T-helper 2 cell treated with Interferon-gamma antibody and Interleukin-4, amounts not matched to agents 5 μg/mL and 100 μg/mL, for 36 hours (primary cell): ENCODE data around the gene SMYD5.
"Not testable (repeated sequence)": the region's sequence is repeated elsewhere in the genome, so short reads cannot be mapped to it uniquely, and the experiment has no call there.

ENCODE experiments used
- DNase-seq: peaks from one replicate; pipeline ENCODE4 v3.0.0; 2021; ENCODE audit warnings: low spot score
- H3K27ac Mint-ChIP-seq: one replicate; pipeline ENCODE4 v1.8.0; 2021; ENCODE audit warnings: mild to moderate bottlenecking, mixed read lengths
- H3K27me3 Mint-ChIP-seq: one replicate; pipeline ENCODE4 v1.8.0; 2021; ENCODE audit warnings: low read depth, mixed read lengths
- H3K36me3 Mint-ChIP-seq: one replicate; pipeline ENCODE4 v1.8.0; 2021; ENCODE audit warnings: low read depth, mixed read lengths
- H3K4me1 Mint-ChIP-seq: one replicate; pipeline ENCODE4 v1.8.0; 2021; ENCODE audit warnings: low read depth, mixed read lengths
- H3K4me3 Mint-ChIP-seq: one replicate; pipeline ENCODE4 v1.8.0; 2022; ENCODE audit warnings: mild to moderate bottlenecking, moderate library complexity, mixed read lengths
- H3K9me3 Mint-ChIP-seq: one replicate; pipeline ENCODE4 v1.8.0; 2021; ENCODE audit warnings: mixed read lengths

The SMYD5 gene

DNA sequence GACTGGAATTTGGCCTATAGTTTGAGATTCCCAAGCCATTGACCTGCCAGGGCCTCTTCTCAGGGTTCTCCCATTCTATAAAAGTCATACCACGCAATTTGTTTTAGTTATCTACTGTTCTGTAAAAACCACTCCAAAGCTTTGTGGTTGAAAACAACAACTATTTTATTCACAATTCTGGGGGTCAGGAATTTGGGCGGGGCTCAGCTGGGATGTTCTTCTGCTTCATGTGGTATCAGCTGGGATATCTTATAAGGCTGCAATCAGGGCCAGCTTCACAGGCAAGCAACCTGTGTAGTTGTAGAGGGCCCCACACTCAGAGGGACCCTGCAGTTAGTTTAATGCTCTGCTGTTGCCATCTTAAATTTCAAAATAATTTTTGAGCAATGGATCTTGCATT lies 28.1 kb upstream of the SMYD5 start:
- no peak for DNase-seq
- no peaks in the 10 kb centered on the region for H3K36me3 Mint-ChIP-seq
- no peak overlapping the region for H3K4me3 Mint-ChIP-seq
- H3K4me1 Mint-ChIP-seq, result peaks cover 3% of the 10 kb centered on the region
- H3K9me3 Mint-ChIP-seq, result no peaks in the 10 kb centered on the region
- peaks cover 28% of the 10 kb centered on the region for H3K27me3 Mint-ChIP-seq
- no peak overlapping the region for H3K27ac Mint-ChIP-seq

DNA sequence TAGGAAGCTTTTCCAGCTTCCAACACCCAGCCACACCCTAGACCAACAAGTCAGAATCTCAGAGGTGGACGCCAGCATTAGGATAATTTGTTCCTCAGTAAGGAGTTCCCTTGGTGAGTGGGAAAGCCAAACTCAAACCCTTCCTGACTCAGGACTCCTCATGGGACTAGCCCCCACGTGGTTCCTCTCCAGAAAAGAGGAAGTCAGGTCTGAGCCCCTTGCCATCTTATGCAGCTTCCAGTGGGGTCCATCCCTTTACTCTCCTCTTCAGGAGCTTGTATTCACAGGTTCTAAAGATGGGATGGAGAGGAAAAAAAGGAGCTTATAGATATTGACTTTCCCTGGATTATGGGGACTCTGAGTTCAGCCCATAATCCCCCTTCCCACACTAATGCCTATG lies 26.5 kb upstream of the SMYD5 start:
- Mint-ChIP-seq H3K27me3 (peaks cover 24% of the 10 kb centered on the region), H3K9me3 (no peaks in the 10 kb centered on the region), H3K4me1 (no peaks in the 10 kb centered on the region), H3K36me3 (no peaks in the 10 kb centered on the region), H3K27ac (no peak overlapping the region), H3K4me3 (no peak overlapping the region)
- DNase-seq, result no peak

DNA sequence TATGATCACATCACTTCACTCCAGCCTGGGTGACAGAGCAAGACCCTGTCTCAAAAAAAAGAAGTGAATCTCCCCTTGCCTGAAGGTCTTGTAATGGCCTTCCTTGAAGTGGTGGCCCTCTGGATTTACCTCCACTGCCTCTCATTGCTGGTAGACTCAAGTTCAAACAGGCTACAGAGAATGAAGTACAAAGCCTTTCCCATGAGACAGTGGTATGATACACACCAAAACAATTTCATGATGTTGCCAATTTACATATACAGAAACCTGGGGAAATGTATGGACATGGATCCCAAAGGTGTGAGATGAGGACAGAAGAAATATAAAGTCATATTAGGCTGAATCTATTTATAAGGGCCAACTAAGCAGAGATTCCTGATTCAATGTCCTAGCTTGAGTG lies 16.5 kb upstream of the SMYD5 start:
- no peaks in the 10 kb centered on the region for H3K9me3 Mint-ChIP-seq
- H3K27ac Mint-ChIP-seq, result no peak overlapping the region
- H3K27me3 Mint-ChIP-seq, result peaks cover 37% of the 10 kb centered on the region
- no peak for DNase-seq
- no peak overlapping the region for H3K4me3 Mint-ChIP-seq
- no peaks in the 10 kb centered on the region for H3K4me1 Mint-ChIP-seq
- H3K36me3 Mint-ChIP-seq, result no peaks in the 10 kb centered on the region

- H3K36me3 Mint-ChIP-seq, H3K4me1 Mint-ChIP-seq: not testable (repeated sequence)
- H3K27me3 Mint-ChIP-seq, result peaks cover 52% of the 10 kb centered on the region
Measured at GRCh38 chr2:73200281-73200680, 13.8 kb upstream of the SMYD5 start.

DNA sequence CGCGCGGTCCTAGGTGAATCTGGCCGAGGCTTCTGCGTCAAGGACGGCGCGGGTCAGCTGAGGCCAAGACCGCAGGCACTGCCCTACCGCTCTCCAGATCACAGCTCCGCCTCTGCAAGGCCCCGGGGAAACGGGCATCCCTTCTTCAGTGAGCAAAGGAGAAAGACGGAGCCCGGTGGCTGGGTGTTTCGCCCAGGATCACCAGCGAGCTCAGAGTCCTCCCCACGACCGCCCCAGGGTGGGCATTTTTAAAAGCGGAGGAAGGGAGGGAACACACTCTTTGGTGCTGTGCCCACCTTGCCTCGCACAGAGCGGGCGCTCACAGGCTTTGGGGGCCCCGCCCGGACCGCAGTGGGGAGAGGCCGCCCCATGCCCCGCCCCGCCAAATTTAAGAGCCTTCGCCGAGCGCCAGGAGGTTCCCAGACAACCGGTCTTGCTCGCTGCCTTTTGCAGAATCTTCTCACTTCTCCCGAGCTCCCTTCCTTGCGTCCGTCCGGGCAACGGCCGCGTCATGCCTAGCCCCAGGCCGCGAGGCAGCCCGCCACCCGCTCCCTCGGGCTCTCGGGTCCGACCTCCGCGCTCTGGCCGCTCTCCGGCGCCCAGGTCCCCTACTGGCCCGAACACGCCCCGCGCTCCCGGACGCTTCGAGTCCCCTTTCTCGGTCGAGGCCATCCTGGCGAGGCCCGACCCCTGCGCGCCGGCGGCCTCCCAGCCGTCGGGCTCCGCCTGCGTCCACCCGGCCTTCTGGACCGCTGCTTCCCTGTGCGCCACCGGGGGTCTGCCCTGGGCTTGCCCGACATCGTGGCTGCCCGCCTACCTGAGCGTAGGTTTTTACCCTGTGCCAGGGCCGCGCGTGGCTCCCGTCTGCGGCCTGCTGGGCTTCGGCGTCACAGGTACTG lies 11.6 kb upstream of the SMYD5 start, which contains the start of gene NOTO:
TSS of gene NOTO (plus strand) at position 419 of the 899 bp plus-strand sequence. CDS start at position 512, 93 bp downstream.
- Mint-ChIP-seq H3K4me3 (peak within 1 kb of the TSS; percentile 53), H3K36me3 (no peaks in the 10 kb centered on the region), H3K27me3 (peaks cover 54% of the 10 kb centered on the region), H3K4me1 (no peaks in the 10 kb centered on the region), H3K9me3 (no peaks in the 10 kb centered on the region), H3K27ac (no peak within 1 kb of the TSS)
- no peak for DNase-seq

More at GRCh38 chr2:73200281-73200680, 13.8 kb upstream of the SMYD5 start:
- not testable (repeated sequence) for H3K4me3 Mint-ChIP-seq, H3K9me3 Mint-ChIP-seq, DNase-seq, H3K27ac Mint-ChIP-seq

DNA sequence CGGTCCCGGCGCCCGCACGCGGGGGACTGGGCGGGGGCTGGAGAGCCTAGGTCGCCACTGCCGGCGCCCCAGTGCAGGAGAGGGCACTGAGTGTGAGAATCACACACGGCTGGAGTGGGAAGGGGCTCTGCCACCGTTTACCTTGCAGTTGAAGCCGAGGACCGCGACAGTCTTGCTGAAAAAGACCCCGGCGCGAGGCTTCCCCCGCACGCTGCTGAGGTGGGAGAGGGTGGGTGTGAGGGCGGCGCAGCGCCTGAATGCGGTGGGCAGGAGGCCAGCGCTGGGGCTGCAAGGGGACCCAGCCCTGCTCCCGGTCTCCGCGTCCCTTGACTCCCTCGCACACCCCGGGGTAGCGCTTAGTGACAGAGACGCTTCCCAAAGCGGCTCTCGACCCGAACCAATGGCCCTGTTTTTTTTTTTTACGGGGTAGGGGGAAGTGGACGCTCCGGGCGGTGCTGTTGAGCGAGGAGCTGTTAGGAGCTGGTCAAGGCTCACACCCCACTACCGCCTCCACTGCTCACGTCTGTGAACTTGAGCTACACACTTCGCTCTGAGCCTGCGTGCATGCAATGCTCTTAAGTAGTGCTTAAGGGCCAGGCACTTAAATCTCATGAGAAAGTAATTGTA lies 10.9 kb upstream of the SMYD5 start:
- H3K36me3 Mint-ChIP-seq, result no peaks in the 10 kb centered on the region
- H3K27ac Mint-ChIP-seq, result no peak overlapping the region
- H3K9me3 Mint-ChIP-seq, result no peaks in the 10 kb centered on the region
- no peaks in the 10 kb centered on the region for H3K4me1 Mint-ChIP-seq
- H3K27me3 Mint-ChIP-seq, result peaks cover 54% of the 10 kb centered on the region
- no peak overlapping the region for H3K4me3 Mint-ChIP-seq
- DNase-seq, result no peak

DNA sequence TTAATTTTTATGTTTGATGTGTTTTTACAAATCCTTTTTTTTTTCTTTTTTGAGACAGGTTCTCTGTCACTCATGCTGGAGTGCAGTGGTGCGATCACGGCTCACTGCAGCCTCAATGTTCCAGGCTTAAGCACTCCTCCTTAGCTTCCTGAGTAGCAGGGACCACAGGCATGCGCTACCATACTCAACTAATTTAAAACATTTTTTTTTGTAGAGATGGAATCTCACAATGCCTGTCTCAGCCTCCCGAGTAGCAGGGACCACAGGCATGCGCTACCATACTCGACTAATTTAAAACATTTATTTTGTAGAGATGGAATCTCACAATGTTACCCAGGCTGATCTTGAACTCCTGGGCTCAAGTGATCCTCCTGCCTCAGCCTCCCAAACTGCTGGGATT lies 8.4 kb upstream of the SMYD5 start:
- Mint-ChIP-seq H3K36me3 (no peaks in the 10 kb centered on the region), H3K4me1 (no peaks in the 10 kb centered on the region), H3K9me3 (no peaks in the 10 kb centered on the region), H3K27me3 (peaks cover 49% of the 10 kb centered on the region), H3K27ac (no peak overlapping the region), H3K4me3 (no peak overlapping the region)
- DNase-seq, result no peak

DNA sequence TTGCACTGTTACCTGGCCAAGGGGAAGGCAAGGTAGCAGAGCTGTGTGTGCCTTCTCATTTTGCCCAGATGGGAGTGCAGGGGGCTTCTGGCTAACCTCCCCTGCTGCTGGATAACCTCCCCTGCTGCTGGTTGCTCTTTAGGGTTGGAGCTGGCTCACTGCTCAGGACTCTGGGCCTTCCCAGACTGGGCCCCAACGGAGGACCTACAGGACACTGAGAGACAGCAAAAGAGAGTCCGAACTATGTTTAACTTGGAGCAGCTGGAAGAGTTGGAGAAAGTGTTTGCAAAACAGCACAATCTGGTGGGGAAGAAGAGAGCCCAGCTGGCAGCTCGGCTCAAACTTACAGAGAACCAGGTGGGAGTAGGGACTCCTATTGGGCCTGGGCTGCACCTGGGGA lies 5.8 kb upstream of the SMYD5 start:
- Mint-ChIP-seq H3K27me3 (peaks cover 37% of the 10 kb centered on the region), H3K27ac (no peak overlapping the region), H3K9me3 (no peaks in the 10 kb centered on the region), H3K4me1 (peaks cover 6% of the 10 kb centered on the region), H3K36me3 (no peaks in the 10 kb centered on the region), H3K4me3 (no peak overlapping the region)
- no peak for DNase-seq

DNA sequence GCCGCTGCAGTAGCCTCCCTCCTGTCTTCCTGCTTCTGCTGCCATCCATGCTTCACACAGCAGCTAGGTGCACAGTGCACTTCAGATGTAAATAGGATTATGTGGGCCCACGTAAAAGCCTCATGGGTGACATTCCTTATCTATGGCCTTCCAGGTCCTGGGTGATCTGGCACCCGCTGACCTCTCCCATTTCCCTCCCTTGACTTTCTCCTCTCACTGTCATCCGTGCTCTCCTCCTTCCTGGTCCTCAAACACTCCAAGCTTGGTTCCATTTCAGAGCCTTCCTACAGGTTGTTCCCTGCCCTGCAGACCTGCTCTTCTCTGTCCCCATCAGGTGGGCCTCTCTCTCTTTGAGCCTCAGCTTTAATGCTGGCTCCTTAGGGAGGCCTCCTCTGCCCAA lies 4.0 kb upstream of the SMYD5 start:
- Mint-ChIP-seq H3K27ac (no peak overlapping the region), H3K4me3 (no peak overlapping the region), H3K4me1 (peaks cover 17% of the 10 kb centered on the region), H3K27me3 (peaks cover 24% of the 10 kb centered on the region), H3K36me3 (peaks cover 1% of the 10 kb centered on the region), H3K9me3 (no peaks in the 10 kb centered on the region)
- no peak for DNase-seq

- H3K4me1 Mint-ChIP-seq, result peaks cover 24% of the 10 kb centered on the region
- no peak overlapping the region for H3K4me3 Mint-ChIP-seq
Measured at GRCh38 chr2:73210696-73211095, 3.3 kb upstream of the SMYD5 start.

GRCh38 chr2:73212098-73212447 lies 2.0 kb upstream of the SMYD5 start:
- Mint-ChIP-seq H3K4me1 (peaks cover 25% of the 10 kb centered on the region), H3K36me3 (peaks cover 1% of the 10 kb centered on the region), H3K9me3 (no peaks in the 10 kb centered on the region), H3K27ac (no peak overlapping the region), H3K27me3 (peaks cover 13% of the 10 kb centered on the region), H3K4me3 (no peak overlapping the region)
- no peak for DNase-seq

More at GRCh38 chr2:73210696-73211095, 3.3 kb upstream of the SMYD5 start:
- Mint-ChIP-seq H3K36me3 (peaks cover 1% of the 10 kb centered on the region), H3K27ac (no peak overlapping the region), H3K27me3 (peaks cover 19% of the 10 kb centered on the region), H3K9me3 (no peaks in the 10 kb centered on the region)
- no peak for DNase-seq

DNA sequence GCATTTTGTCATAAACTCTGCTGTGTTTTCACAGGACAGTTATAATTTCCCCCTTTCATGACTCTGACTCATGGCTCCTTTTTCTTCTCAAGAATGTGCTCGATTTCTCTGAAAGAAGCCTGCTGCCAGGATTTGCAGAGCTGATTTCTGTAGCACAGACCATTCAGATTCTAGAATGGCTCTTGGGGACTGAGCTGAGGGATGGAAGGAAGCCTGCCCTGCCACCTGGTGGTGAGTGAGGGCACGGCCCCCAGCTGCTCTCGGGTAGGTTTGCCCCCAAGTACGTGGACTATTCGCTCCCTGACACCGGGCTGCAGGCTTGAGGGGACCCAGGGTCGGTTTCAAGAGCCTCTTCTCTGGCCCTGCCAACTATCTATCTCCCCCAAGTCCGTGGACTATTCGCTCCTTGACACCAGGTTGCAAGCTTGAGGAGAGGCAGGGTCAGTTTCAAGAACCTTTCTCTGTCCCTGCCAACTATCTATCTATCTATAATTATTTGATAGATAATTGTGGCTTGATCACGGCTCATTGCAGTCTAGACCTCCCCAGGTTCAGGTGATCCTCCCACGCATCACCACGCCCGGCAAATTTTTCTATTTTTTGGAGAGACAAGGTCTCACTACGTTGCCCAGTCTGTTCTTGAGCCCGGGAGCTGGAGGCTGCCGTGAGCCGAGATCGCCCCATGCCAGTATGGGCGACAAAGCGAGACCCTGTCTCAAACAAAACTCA lies 1.4 kb upstream of the SMYD5 start:
- peaks cover 1% of the 10 kb centered on the region for H3K36me3 Mint-ChIP-seq
- H3K27me3 Mint-ChIP-seq, result peaks cover 12% of the 10 kb centered on the region
- H3K4me1 Mint-ChIP-seq, result peaks cover 25% of the 10 kb centered on the region
- no peak overlapping the region for H3K4me3 Mint-ChIP-seq
- H3K27ac Mint-ChIP-seq, result no peak overlapping the region
- H3K9me3 Mint-ChIP-seq, result no peaks in the 10 kb centered on the region
- DNase-seq, result peak; percentile 60

- peaks cover 25% of the 10 kb centered on the region for H3K4me1 Mint-ChIP-seq
- peak overlapping the region; percentile 98 for H3K4me3 Mint-ChIP-seq
- peak overlapping the region; percentile 22 for H3K27ac Mint-ChIP-seq
- peaks cover 1% of the 10 kb centered on the region for H3K36me3 Mint-ChIP-seq
- no peaks in the 10 kb centered on the region for H3K9me3 Mint-ChIP-seq
- DNase-seq, result no peak
- H3K27me3 Mint-ChIP-seq, result no peaks in the 10 kb centered on the region
Measured at GRCh38 chr2:73215254-73215653, 1.2 kb downstream of the SMYD5 start.

- no peak for DNase-seq
- Mint-ChIP-seq H3K27ac (no peak overlapping the region), H3K4me3 (no peak overlapping the region), H3K27me3 (no peaks in the 10 kb centered on the region), H3K4me1 (peaks cover 25% of the 10 kb centered on the region), H3K9me3 (no peaks in the 10 kb centered on the region), H3K36me3 (peaks cover 4% of the 10 kb centered on the region)
Measured at GRCh38 chr2:73217160-73217559, 3.1 kb downstream of the SMYD5 start.
